ENCODE results near the gene RYR2.

RYR2 gene

GRCh38 chr1:237640011-237640671, 598.2 kb downstream of the RYR2 start:
- no peak overlapping the region for H3K4me3 ChIP-seq (ENCODE audit: low read depth, low read length)
- H3K9me3 ChIP-seq (ENCODE audit: control insufficient read depth, insufficient read depth, low read depth, low read length) = no peaks in the 10 kb centered on the region
- H3K36me3 ChIP-seq (ENCODE audit: control insufficient read depth, insufficient read depth, low read length) = no peaks in the 10 kb centered on the region
- no peak overlapping the region for H3K27ac ChIP-seq (ENCODE audit: low read depth, low read length)
- no peaks in the 10 kb centered on the region for H3K4me1 ChIP-seq (ENCODE audit: control insufficient read depth, insufficient read depth, low read length)
- H3K9ac ChIP-seq (ENCODE audit: low read length) = no peak overlapping the region
- no peaks in the 10 kb centered on the region for H3K27me3 ChIP-seq (ENCODE audit: control insufficient read depth, insufficient read depth, low read length)

DNA sequence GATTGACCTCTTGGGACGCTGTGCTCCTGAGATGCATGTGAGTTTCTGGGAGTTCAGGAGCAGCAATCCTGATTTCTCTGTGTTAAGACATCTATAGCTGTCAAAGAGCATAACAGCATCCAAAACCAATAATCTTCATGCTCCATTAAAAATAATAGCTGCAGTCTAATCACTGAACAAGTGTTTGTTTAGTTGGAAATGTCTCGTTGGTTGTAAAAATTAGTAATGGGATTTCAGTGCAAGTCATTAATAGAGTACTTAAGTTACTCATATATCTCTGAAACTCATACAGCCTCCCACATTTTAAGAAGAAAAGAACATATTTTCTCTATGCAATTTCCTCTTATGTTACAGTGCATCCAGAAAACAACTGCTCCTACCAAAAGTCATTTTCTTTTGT, 599.0 kb downstream of the RYR2 start:
- no peak overlapping the region for H3K4me3 ChIP-seq (ENCODE audit: low read depth, low read length)
- no peaks in the 10 kb centered on the region for H3K4me1 ChIP-seq (ENCODE audit: control insufficient read depth, insufficient read depth, low read length)
- H3K36me3 ChIP-seq (ENCODE audit: control insufficient read depth, insufficient read depth, low read length) = no peaks in the 10 kb centered on the region
- H3K27me3 ChIP-seq (ENCODE audit: control insufficient read depth, insufficient read depth, low read length) = no peaks in the 10 kb centered on the region
- no peak overlapping the region for H3K27ac ChIP-seq (ENCODE audit: low read depth, low read length)
- H3K9ac ChIP-seq (ENCODE audit: low read length) = no peak overlapping the region
- H3K9me3 ChIP-seq (ENCODE audit: control insufficient read depth, insufficient read depth, low read depth, low read length) = no peaks in the 10 kb centered on the region

GRCh38 chr1:237650809-237651208, 608.8 kb downstream of the RYR2 start:
- Histone ChIP-seq H3K9me3 (ENCODE audit: control insufficient read depth, insufficient read depth, low read depth, low read length) (no peaks in the 10 kb centered on the region), H3K4me3 (ENCODE audit: low read depth, low read length) (no peak overlapping the region), H3K9ac (ENCODE audit: low read length) (no peak overlapping the region), H3K27ac (ENCODE audit: low read depth, low read length) (no peak overlapping the region), H3K4me1 (ENCODE audit: control insufficient read depth, insufficient read depth, low read length) (no peaks in the 10 kb centered on the region), H3K36me3 (ENCODE audit: control insufficient read depth, insufficient read depth, low read length) (no peaks in the 10 kb centered on the region), H3K27me3 (ENCODE audit: control insufficient read depth, insufficient read depth, low read length) (no peaks in the 10 kb centered on the region)

- Histone ChIP-seq H3K27me3 (ENCODE audit: control insufficient read depth, insufficient read depth, low read length) (no peaks in the 10 kb centered on the region), H3K4me1 (ENCODE audit: control insufficient read depth, insufficient read depth, low read length) (0 out of 2 replicates have a peak, but pooled peaks cover 3% of the 10 kb centered on the region), H3K36me3 (ENCODE audit: control insufficient read depth, insufficient read depth, low read length) (no peaks in the 10 kb centered on the region)
Observed at GRCh38 chr1:237655778-237656177, 613.8 kb downstream of the RYR2 start.

DNA sequence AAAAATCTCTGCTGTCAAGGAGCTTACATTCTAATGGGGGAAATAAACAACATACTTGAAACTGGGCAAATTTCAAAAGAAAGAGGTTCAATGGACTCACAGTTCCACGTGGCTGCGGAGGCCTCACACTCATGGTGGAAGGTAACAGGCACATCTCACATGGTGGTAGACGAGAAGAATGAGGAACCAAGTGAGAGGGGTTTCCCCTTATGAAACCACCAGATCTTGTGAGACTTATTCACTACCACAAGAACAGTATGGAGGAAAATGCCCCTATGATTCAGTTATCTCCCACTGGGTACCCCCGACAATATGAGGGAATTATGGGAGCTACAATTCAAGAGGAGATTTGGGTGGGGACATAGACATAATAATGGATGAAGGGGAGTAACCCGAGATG, 622.4 kb downstream of the RYR2 start:
- no peak overlapping the region for H3K27ac ChIP-seq (ENCODE audit: low read depth, low read length)
- no peaks in the 10 kb centered on the region for H3K9me3 ChIP-seq (ENCODE audit: control insufficient read depth, insufficient read depth, low read depth, low read length)
- no peaks in the 10 kb centered on the region for H3K4me1 ChIP-seq (ENCODE audit: control insufficient read depth, insufficient read depth, low read length)
- no peaks in the 10 kb centered on the region for H3K36me3 ChIP-seq (ENCODE audit: control insufficient read depth, insufficient read depth, low read length)
- H3K9ac ChIP-seq (ENCODE audit: low read length) = no peak overlapping the region
- H3K27me3 ChIP-seq (ENCODE audit: control insufficient read depth, insufficient read depth, low read length) = no peaks in the 10 kb centered on the region
- no peak overlapping the region for H3K4me3 ChIP-seq (ENCODE audit: low read depth, low read length)

More at GRCh38 chr1:237655778-237656177, 613.8 kb downstream of the RYR2 start:
- Histone ChIP-seq H3K9me3 (ENCODE audit: control insufficient read depth, insufficient read depth, low read depth, low read length) (no peaks in the 10 kb centered on the region), H3K9ac (ENCODE audit: low read length) (no peak overlapping the region), H3K27ac (ENCODE audit: low read depth, low read length) (no peak overlapping the region), H3K4me3 (ENCODE audit: low read depth, low read length) (no peak overlapping the region)

GRCh38 chr1:237670302-237670701, 628.3 kb downstream of the RYR2 start:
- no peaks in the 10 kb centered on the region for H3K4me1 ChIP-seq (ENCODE audit: control insufficient read depth, insufficient read depth, low read length)
- no peak overlapping the region for H3K9ac ChIP-seq (ENCODE audit: low read length)
- H3K4me3 ChIP-seq (ENCODE audit: low read depth, low read length) = no peak overlapping the region
- H3K27ac ChIP-seq (ENCODE audit: low read depth, low read length) = no peak overlapping the region
- no peaks in the 10 kb centered on the region for H3K36me3 ChIP-seq (ENCODE audit: control insufficient read depth, insufficient read depth, low read length)
- no peaks in the 10 kb centered on the region for H3K27me3 ChIP-seq (ENCODE audit: control insufficient read depth, insufficient read depth, low read length)
- 0 out of 2 replicates have a peak, but pooled peaks cover 2% of the 10 kb centered on the region for H3K9me3 ChIP-seq (ENCODE audit: control insufficient read depth, insufficient read depth, low read depth, low read length)

DNA sequence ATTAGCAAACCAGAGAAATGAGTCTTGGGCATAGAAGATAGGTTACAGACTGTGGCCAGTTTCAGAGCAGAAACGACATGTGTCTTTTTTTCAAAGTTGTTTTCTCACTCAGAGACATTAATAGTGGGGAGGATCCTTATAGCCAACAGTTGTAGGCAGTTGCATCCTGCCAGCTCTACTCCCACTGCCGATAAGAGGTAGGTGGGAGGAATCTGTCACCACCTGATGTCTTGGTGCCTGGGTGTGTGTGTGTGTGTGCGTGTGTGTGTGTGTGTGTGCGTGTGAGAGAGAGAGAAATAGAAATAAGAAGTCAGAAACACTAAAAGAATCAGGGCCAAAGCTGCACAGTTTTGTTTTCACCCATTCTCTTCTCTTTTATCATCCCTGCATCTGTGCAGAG, 629.3 kb downstream of the RYR2 start:
- no peak overlapping the region for H3K9ac ChIP-seq (ENCODE audit: low read length)
- H3K9me3 ChIP-seq (ENCODE audit: control insufficient read depth, insufficient read depth, low read depth, low read length) = 0 out of 2 replicates have a peak, but pooled peaks cover 2% of the 10 kb centered on the region
- H3K27me3 ChIP-seq (ENCODE audit: control insufficient read depth, insufficient read depth, low read length) = no peaks in the 10 kb centered on the region
- no peak overlapping the region for H3K27ac ChIP-seq (ENCODE audit: low read depth, low read length)
- H3K4me1 ChIP-seq (ENCODE audit: control insufficient read depth, insufficient read depth, low read length) = no peaks in the 10 kb centered on the region
- H3K4me3 ChIP-seq (ENCODE audit: low read depth, low read length) = no peak overlapping the region
- no peaks in the 10 kb centered on the region for H3K36me3 ChIP-seq (ENCODE audit: control insufficient read depth, insufficient read depth, low read length)

- Histone ChIP-seq H3K9ac (ENCODE audit: low read length) (no peak overlapping the region), H3K27me3 (ENCODE audit: control insufficient read depth, insufficient read depth, low read length) (no peaks in the 10 kb centered on the region), H3K9me3 (ENCODE audit: control insufficient read depth, insufficient read depth, low read depth, low read length) (0 out of 2 replicates have a peak, but pooled peaks cover 2% of the 10 kb centered on the region), H3K4me3 (ENCODE audit: low read depth, low read length) (no peak overlapping the region), H3K36me3 (ENCODE audit: control insufficient read depth, insufficient read depth, low read length) (no peaks in the 10 kb centered on the region), H3K4me1 (ENCODE audit: control insufficient read depth, insufficient read depth, low read length) (no peaks in the 10 kb centered on the region), H3K27ac (ENCODE audit: low read depth, low read length) (no peak overlapping the region)
Observed at GRCh38 chr1:237671935-237672334, 630.0 kb downstream of the RYR2 start.

- H3K36me3 ChIP-seq (ENCODE audit: control insufficient read depth, insufficient read depth, low read length) = no peaks in the 10 kb centered on the region
- H3K27ac ChIP-seq (ENCODE audit: low read depth, low read length) = no peak overlapping the region
- H3K27me3 ChIP-seq (ENCODE audit: control insufficient read depth, insufficient read depth, low read length) = no peaks in the 10 kb centered on the region
- H3K4me1 ChIP-seq (ENCODE audit: control insufficient read depth, insufficient read depth, low read length) = no peaks in the 10 kb centered on the region
- H3K4me3 ChIP-seq (ENCODE audit: low read depth, low read length) = no peak overlapping the region
- H3K9me3 ChIP-seq (ENCODE audit: control insufficient read depth, insufficient read depth, low read depth, low read length) = 0 out of 2 replicates have a peak, but pooled peaks cover 2% of the 10 kb centered on the region
- H3K9ac ChIP-seq (ENCODE audit: low read length) = no peak overlapping the region
Observed at GRCh38 chr1:237672748-237673147, 630.8 kb downstream of the RYR2 start.

DNA sequence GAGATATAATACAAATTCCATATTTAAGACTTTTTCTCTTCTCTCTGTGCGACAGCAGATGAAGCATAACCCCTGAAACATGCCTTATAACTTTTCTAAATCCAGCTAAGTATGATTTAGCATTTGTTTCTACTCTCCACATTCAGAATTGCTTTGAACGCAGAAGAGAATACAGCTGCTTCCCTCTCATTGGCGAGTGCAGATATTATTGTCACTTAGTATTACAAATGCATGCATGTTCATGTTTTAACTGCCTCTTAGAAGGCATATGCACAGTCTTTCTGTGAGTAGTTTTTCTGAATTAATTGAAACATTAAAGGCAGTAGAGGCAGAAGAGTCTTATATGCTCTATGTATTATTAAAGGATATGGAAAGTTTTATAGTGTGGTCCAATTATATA, 631.6 kb downstream of the RYR2 start:
- Histone ChIP-seq H3K4me3 (ENCODE audit: low read depth, low read length) (no peak overlapping the region), H3K9me3 (ENCODE audit: control insufficient read depth, insufficient read depth, low read depth, low read length) (0 out of 2 replicates have a peak, but pooled peaks cover 2% of the 10 kb centered on the region), H3K27ac (ENCODE audit: low read depth, low read length) (no peak overlapping the region), H3K27me3 (ENCODE audit: control insufficient read depth, insufficient read depth, low read length) (no peaks in the 10 kb centered on the region), H3K9ac (ENCODE audit: low read length) (no peak overlapping the region), H3K36me3 (ENCODE audit: control insufficient read depth, insufficient read depth, low read length) (no peaks in the 10 kb centered on the region), H3K4me1 (ENCODE audit: control insufficient read depth, insufficient read depth, low read length) (no peaks in the 10 kb centered on the region)

DNA sequence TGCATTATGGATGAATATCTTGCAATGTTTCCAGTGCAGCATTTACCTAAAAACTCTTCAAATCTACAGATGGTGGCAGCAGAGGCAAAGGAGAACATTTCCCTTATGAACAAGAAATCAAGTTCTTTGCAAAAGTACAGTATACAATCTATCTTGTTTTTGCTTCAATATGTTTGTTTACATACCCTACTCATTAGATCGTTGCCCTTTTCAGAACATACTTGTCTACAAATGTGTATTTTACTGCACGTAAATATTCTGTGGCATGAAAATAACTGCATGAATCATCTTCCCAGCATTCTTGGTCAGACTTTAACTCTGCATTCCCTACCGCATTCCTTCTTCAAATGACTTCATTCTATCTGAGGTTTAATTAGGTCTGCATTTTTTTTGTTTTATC, 636.0 kb downstream of the RYR2 start:
- Histone ChIP-seq H3K9me3 (ENCODE audit: control insufficient read depth, insufficient read depth, low read depth, low read length) (no peaks in the 10 kb centered on the region), H3K27ac (ENCODE audit: low read depth, low read length) (no peak overlapping the region), H3K9ac (ENCODE audit: low read length) (no peak overlapping the region), H3K27me3 (ENCODE audit: control insufficient read depth, insufficient read depth, low read length) (no peaks in the 10 kb centered on the region), H3K4me1 (ENCODE audit: control insufficient read depth, insufficient read depth, low read length) (peaks cover 3% of the 10 kb centered on the region; the same call in 1 of the 2 replicates), H3K36me3 (ENCODE audit: control insufficient read depth, insufficient read depth, low read length) (no peaks in the 10 kb centered on the region), H3K4me3 (ENCODE audit: low read depth, low read length) (no peak overlapping the region)
